Measurements from ENCODE around the gene GP2.

DNA sequence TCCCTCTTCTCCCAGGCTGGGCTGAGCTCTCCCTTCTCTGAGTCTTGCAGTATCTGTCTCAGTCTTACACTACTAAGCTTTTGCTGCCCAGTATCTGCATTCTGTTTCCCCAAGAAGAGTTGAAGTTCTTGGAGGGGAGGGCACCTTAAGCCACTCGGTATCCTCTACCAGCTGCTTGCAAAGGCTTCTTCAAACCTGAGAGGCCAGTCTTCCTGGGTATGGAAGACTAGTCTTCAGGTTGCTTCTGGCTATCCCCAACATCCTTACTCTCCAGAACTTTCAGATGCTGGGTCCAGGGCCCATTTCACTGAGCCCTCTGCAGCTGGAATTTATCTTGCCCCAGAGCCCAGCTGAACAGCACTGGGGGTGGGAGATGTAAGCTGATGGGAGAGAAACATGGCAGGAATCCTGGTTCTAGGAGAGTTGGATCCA is 20.1 kb downstream of the GP2 start:
- TF ChIP-seq, protein P1, sequence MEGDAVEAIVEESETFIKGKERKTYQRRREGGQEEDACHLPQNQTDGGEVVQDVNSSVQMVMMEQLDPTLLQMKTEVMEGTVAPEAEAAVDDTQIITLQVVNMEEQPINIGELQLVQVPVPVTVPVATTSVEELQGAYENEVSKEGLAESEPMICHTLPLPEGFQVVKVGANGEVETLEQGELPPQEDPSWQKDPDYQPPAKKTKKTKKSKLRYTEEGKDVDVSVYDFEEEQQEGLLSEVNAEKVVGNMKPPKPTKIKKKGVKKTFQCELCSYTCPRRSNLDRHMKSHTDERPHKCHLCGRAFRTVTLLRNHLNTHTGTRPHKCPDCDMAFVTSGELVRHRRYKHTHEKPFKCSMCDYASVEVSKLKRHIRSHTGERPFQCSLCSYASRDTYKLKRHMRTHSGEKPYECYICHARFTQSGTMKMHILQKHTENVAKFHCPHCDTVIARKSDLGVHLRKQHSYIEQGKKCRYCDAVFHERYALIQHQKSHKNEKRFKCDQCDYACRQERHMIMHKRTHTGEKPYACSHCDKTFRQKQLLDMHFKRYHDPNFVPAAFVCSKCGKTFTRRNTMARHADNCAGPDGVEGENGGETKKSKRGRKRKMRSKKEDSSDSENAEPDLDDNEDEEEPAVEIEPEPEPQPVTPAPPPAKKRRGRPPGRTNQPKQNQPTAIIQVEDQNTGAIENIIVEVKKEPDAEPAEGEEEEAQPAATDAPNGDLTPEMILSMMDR (conservative IDR thresholded peaks at IDR 0.05; ENCODE audit: low read length) = no peak
- TF ChIP-seq EZH2phosphoT487 (IDR thresholded peaks at IDR 0.05; ENCODE audit: borderline replicate concordance) = no peak
